Panc1 (cell line): Measurements from ENCODE around the gene ZNRF3.

Source experiments
- POLR2AphosphoS5 ChIP-seq: IDR thresholded peaks from 2 replicates; pipeline ENCODE4 v1.6.1; 2012; ENCODE audit warnings: mild to moderate bottlenecking, low read depth, low read length, moderate library complexity
- SIN3A ChIP-seq: IDR thresholded peaks from 2 replicates; pipeline ENCODE4 v1.6.1; 2012; ENCODE audit warnings: low read depth, mild to moderate bottlenecking, low read length, moderate library complexity, borderline replicate concordance; ENCODE audit not compliant: insufficient read depth
- TCF7L2 ChIP-seq: IDR thresholded peaks from 2 replicates; pipeline ENCODE4 v1.6.1; 2011; ENCODE audit warnings: mild to moderate bottlenecking, low read depth, low read length, inconsistent platforms
- TF ChIP-seq, protein P1 (sequence below): fragments of 450-650 bp; IDR thresholded peaks from 2 replicates; pipeline ENCODE4 v1.5.1; 2017; ENCODE audit warnings: mild to moderate bottlenecking
- TF ChIP-seq, protein P2 (sequence below), 2 experiments: IDR thresholded peaks; 2 replicates each; pipeline ENCODE4 v1.6.1; 2011 to 2012; ENCODE audit warnings: low read depth in 2 of 2, control low read depth in 1 of 2, low read length in 1 of 2, mild to moderate bottlenecking in 1 of 2, moderate library complexity in 1 of 2; ENCODE audit not compliant: insufficient read depth in 1 of 2

- TF ChIP-seq, protein P1, sequence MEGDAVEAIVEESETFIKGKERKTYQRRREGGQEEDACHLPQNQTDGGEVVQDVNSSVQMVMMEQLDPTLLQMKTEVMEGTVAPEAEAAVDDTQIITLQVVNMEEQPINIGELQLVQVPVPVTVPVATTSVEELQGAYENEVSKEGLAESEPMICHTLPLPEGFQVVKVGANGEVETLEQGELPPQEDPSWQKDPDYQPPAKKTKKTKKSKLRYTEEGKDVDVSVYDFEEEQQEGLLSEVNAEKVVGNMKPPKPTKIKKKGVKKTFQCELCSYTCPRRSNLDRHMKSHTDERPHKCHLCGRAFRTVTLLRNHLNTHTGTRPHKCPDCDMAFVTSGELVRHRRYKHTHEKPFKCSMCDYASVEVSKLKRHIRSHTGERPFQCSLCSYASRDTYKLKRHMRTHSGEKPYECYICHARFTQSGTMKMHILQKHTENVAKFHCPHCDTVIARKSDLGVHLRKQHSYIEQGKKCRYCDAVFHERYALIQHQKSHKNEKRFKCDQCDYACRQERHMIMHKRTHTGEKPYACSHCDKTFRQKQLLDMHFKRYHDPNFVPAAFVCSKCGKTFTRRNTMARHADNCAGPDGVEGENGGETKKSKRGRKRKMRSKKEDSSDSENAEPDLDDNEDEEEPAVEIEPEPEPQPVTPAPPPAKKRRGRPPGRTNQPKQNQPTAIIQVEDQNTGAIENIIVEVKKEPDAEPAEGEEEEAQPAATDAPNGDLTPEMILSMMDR: no peak
- TF ChIP-seq POLR2AphosphoS5 (no peak), SIN3A (no peak), TCF7L2 (no peak)
- TF ChIP-seq, protein P2, sequence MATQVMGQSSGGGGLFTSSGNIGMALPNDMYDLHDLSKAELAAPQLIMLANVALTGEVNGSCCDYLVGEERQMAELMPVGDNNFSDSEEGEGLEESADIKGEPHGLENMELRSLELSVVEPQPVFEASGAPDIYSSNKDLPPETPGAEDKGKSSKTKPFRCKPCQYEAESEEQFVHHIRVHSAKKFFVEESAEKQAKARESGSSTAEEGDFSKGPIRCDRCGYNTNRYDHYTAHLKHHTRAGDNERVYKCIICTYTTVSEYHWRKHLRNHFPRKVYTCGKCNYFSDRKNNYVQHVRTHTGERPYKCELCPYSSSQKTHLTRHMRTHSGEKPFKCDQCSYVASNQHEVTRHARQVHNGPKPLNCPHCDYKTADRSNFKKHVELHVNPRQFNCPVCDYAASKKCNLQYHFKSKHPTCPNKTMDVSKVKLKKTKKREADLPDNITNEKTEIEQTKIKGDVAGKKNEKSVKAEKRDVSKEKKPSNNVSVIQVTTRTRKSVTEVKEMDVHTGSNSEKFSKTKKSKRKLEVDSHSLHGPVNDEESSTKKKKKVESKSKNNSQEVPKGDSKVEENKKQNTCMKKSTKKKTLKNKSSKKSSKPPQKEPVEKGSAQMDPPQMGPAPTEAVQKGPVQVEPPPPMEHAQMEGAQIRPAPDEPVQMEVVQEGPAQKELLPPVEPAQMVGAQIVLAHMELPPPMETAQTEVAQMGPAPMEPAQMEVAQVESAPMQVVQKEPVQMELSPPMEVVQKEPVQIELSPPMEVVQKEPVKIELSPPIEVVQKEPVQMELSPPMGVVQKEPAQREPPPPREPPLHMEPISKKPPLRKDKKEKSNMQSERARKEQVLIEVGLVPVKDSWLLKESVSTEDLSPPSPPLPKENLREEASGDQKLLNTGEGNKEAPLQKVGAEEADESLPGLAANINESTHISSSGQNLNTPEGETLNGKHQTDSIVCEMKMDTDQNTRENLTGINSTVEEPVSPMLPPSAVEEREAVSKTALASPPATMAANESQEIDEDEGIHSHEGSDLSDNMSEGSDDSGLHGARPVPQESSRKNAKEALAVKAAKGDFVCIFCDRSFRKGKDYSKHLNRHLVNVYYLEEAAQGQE (IDR thresholded peaks at IDR 0.05; ENCODE audit: insufficient read depth in 1 of 2, low read depth in 2 of 2, low read length in 1 of 2): no peak
Observed at GRCh38 chr22:28894334-28894733, 11.0 kb downstream of the ZNRF3 start.
